Neural cell (in vitro differentiated cells): ENCODE results near the gene OR51M1. TPM values are rescaled to one million over a fixed set of nuclear protein-coding genes. Genes with fewer than 3 reads are reported as not detected.

Source experiments
- H2AFZ ChIP-seq: fragments of 200-600, 300-800 bp; sonication (generic), shearing (Covaris generic); 2 replicates; pipeline ENCODE4 v1.6.0; 2014; ENCODE audit warnings: low read depth, mild to moderate bottlenecking, antibody characterized with exemption, low read length, moderate library complexity
- H3F3A ChIP-seq: fragments of 200-600 bp; shearing (Covaris generic); 2 replicates; pipeline ENCODE4 v1.6.1; 2016; ENCODE audit warnings: mild to moderate bottlenecking, moderate library complexity, mixed read lengths, antibody characterized with exemption, low read length; ENCODE audit not compliant: insufficient read depth, poor library complexity, severe bottlenecking
- H3K27ac ChIP-seq: fragments of 200-600, 300-800 bp; sonication (generic), shearing (Covaris generic); 2 replicates; pipeline ENCODE4 v1.5.1; 2014; ENCODE audit warnings: mild to moderate bottlenecking, low read length, moderate library complexity
- H3K27me3 ChIP-seq: fragments of 300-800, 200-600 bp; sonication (generic), shearing (Covaris generic); 2 replicates; pipeline ENCODE4 v1.6.0; 2014; ENCODE audit warnings: mild to moderate bottlenecking, low read depth, low read length, moderate library complexity; ENCODE audit not compliant: insufficient read depth
- H3K36me3 ChIP-seq: fragments of 300-800, 200-600 bp; sonication (generic), shearing (Covaris generic); 2 replicates; pipeline ENCODE4 v1.5.1; 2014; ENCODE audit warnings: mild to moderate bottlenecking, antibody characterized with exemption, low read length, moderate library complexity; ENCODE audit not compliant: insufficient read depth
- H3K4me2 ChIP-seq: fragments of 300-800, 200-600 bp; sonication (generic), shearing (Covaris generic); 2 replicates; pipeline ENCODE4 v1.6.0; 2014; ENCODE audit warnings: mild to moderate bottlenecking, low read length
- H3K4me3 ChIP-seq: fragments of 300-800, 200-600 bp; sonication (generic), shearing (Covaris generic); 2 replicates; pipeline ENCODE4 v1.5.1; 2014; ENCODE audit warnings: mild to moderate bottlenecking, low read length, moderate library complexity
- H3K79me2 ChIP-seq: fragments of 200-600 bp; shearing (Covaris generic); replicated peaks from 2 replicates; pipeline ENCODE4 v1.6.0; 2014; ENCODE audit warnings: mild to moderate bottlenecking, low read length, moderate library complexity; ENCODE audit not compliant: insufficient read depth
- H3K9ac ChIP-seq: fragments of 300-800, 200-600 bp; sonication (generic), shearing (Covaris generic); 2 replicates; pipeline ENCODE4 v1.6.1; 2016; ENCODE audit warnings: mild to moderate bottlenecking, low read length, mixed read lengths
- H3K9me2 ChIP-seq: fragments of 200-600 bp; shearing (Covaris generic); 2 replicates; pipeline ENCODE4 v1.6.1; 2016; ENCODE audit warnings: mild to moderate bottlenecking, low read length, mixed read lengths; ENCODE audit not compliant: insufficient read depth
- H3K9me3 ChIP-seq: fragments of 200-600, 300-800 bp; sonication (generic), shearing (Covaris generic); 2 replicates; pipeline ENCODE4 v1.6.1; 2016; ENCODE audit warnings: mild to moderate bottlenecking, mixed run types, low read length, moderate library complexity, mixed read lengths
- H4K20me1 ChIP-seq: fragments of 200-600 bp; shearing (Covaris generic); 2 replicates; pipeline ENCODE4 v1.6.1; 2016; ENCODE audit warnings: mild to moderate bottlenecking, mixed run types; ENCODE audit not compliant: insufficient read depth
- CTCF ChIP-seq: fragments of 450-650 bp; IDR thresholded peaks from 2 replicates; pipeline ENCODE4 v1.5.1; 2014; ENCODE audit warnings: antibody characterized with exemption, mild to moderate bottlenecking, moderate library complexity; ENCODE audit not compliant: poor library complexity, severe bottlenecking
- EP300 ChIP-seq: fragments of 450-650 bp; conservative IDR thresholded peaks from 2 replicates; pipeline ENCODE4 v1.6.1; 2014; ENCODE audit warnings: antibody characterized with exemption, mild to moderate bottlenecking, moderate library complexity; ENCODE audit not compliant: poor library complexity, severe bottlenecking
- EZH2 ChIP-seq: fragments of 200-600, 300-800 bp; shearing (Covaris generic), sonication (generic); IDR thresholded peaks from 2 replicates; pipeline ENCODE4 v1.6.1; 2014; ENCODE audit warnings: antibody characterized with exemption, low read length, borderline replicate concordance, mild to moderate bottlenecking; ENCODE audit not compliant: insufficient read depth, poor library complexity, severe bottlenecking
- MXI1 ChIP-seq: fragments of 450-650 bp; conservative IDR thresholded peaks from 2 replicates; pipeline ENCODE4 v1.6.1; 2014; ENCODE audit warnings: antibody characterized with exemption, mild to moderate bottlenecking; ENCODE audit not compliant: poor library complexity, severe bottlenecking
- POLR2AphosphoS5 ChIP-seq: IDR thresholded peaks from 2 replicates; pipeline ENCODE4 v1.6.1; 2012
- RAD21 ChIP-seq: fragments of 450-650 bp; conservative IDR thresholded peaks from 2 replicates; pipeline ENCODE4 v1.6.1; 2014; ENCODE audit warnings: antibody characterized with exemption, mild to moderate bottlenecking, moderate library complexity
- SMC3 ChIP-seq: fragments of 450-650 bp; conservative IDR thresholded peaks from 2 replicates; pipeline ENCODE4 v1.6.1; 2014; ENCODE audit warnings: antibody characterized with exemption, mild to moderate bottlenecking, moderate library complexity; ENCODE audit not compliant: poor library complexity
- TAF1 ChIP-seq: IDR thresholded peaks from 2 replicates; pipeline ENCODE4 v1.6.1; 2012; ENCODE audit warnings: low read depth
- polyA plus RNA-seq: library from polyadenylated mRNA; depleted of rRNA; stranded (reverse); fragments of >200 nt; gene quantifications from 2 replicates; pipeline ENCODE4 v1.2.3, GENCODE V29; 2014
- TF ChIP-seq, protein P1 (sequence below): IDR thresholded peaks from 2 replicates; pipeline ENCODE4 v1.6.1; 2012; ENCODE audit warnings: borderline replicate concordance

The OR51M1 gene
- polyA plus RNA-seq, 1 donor from 2014 or later, result not detected

GRCh38 chr11:5348551-5349194 is 34.9 kb upstream of the OR51M1 start:
- Histone ChIP-seq H3K9me2 (no peaks in the 10 kb centered on the region), H3K27ac (no peak overlapping the region), H3K4me3 (no peak overlapping the region), H3K4me2 (no peak overlapping the region), H3K79me2 (no peaks in the 10 kb centered on the region), H3F3A (no peaks in the 10 kb centered on the region), H3K27me3 (no peaks in the 10 kb centered on the region), H2AFZ (no peak overlapping the region), H3K9ac (no peak overlapping the region), H3K9me3 (no peaks in the 10 kb centered on the region), H3K36me3 (no peaks in the 10 kb centered on the region), H4K20me1 (no peaks in the 10 kb centered on the region)
- no peak for TF ChIP-seq TAF1
- TF ChIP-seq, protein P1, sequence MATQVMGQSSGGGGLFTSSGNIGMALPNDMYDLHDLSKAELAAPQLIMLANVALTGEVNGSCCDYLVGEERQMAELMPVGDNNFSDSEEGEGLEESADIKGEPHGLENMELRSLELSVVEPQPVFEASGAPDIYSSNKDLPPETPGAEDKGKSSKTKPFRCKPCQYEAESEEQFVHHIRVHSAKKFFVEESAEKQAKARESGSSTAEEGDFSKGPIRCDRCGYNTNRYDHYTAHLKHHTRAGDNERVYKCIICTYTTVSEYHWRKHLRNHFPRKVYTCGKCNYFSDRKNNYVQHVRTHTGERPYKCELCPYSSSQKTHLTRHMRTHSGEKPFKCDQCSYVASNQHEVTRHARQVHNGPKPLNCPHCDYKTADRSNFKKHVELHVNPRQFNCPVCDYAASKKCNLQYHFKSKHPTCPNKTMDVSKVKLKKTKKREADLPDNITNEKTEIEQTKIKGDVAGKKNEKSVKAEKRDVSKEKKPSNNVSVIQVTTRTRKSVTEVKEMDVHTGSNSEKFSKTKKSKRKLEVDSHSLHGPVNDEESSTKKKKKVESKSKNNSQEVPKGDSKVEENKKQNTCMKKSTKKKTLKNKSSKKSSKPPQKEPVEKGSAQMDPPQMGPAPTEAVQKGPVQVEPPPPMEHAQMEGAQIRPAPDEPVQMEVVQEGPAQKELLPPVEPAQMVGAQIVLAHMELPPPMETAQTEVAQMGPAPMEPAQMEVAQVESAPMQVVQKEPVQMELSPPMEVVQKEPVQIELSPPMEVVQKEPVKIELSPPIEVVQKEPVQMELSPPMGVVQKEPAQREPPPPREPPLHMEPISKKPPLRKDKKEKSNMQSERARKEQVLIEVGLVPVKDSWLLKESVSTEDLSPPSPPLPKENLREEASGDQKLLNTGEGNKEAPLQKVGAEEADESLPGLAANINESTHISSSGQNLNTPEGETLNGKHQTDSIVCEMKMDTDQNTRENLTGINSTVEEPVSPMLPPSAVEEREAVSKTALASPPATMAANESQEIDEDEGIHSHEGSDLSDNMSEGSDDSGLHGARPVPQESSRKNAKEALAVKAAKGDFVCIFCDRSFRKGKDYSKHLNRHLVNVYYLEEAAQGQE, result no peak
- TF ChIP-seq CTCF, result no peak
- TF ChIP-seq POLR2AphosphoS5, result no peak
- TF ChIP-seq SMC3, result no peak
- no peak for TF ChIP-seq MXI1
- no peak for TF ChIP-seq EP300
- TF ChIP-seq EZH2, result no peak
- no peak for TF ChIP-seq RAD21

DNA sequence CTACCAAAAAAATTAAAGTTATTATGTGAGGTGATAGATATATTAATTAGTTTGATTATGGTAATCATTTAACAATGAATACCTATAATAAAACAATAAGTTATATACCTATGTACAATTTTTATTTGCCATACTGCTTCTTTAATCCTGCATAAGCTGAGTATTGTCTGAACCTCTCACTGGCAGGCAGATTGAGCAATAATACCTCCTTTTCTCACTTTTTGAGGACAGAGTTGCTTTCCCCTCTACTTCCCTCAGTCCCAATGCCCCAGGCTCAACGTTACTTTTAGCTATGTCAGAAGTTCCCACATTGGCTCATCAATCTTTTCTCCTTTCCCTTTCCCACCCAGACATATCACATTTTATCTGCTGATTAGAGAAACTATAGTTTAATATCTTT is 34.1 kb upstream of the OR51M1 start:
- no peak overlapping the region for H3K4me2 ChIP-seq
- H3K9ac ChIP-seq, result no peak overlapping the region
- H3K9me3 ChIP-seq, result no peaks in the 10 kb centered on the region
- TF ChIP-seq POLR2AphosphoS5, result no peak
- TF ChIP-seq EZH2, result no peak
- TF ChIP-seq EP300, result no peak
- no peak for TF ChIP-seq TAF1
- no peak for TF ChIP-seq MXI1
- TF ChIP-seq RAD21, result no peak
- TF ChIP-seq, protein P1, result no peak
- no peak for TF ChIP-seq SMC3
- no peak for TF ChIP-seq CTCF
- H3F3A ChIP-seq, result no peaks in the 10 kb centered on the region
- H3K36me3 ChIP-seq, result no peaks in the 10 kb centered on the region
- H3K4me3 ChIP-seq, result no peak overlapping the region
- no peaks in the 10 kb centered on the region for H3K9me2 ChIP-seq
- no peaks in the 10 kb centered on the region for H4K20me1 ChIP-seq
- H2AFZ ChIP-seq, result no peak overlapping the region
- no peaks in the 10 kb centered on the region for H3K79me2 ChIP-seq
- no peaks in the 10 kb centered on the region for H3K27me3 ChIP-seq
- no peak overlapping the region for H3K27ac ChIP-seq
